Neural cell (in vitro differentiated cells): ENCODE data around the gene VPS13C.

Source experiments
- CTCF ChIP-seq: fragments of 450-650 bp; IDR thresholded peaks from 2 replicates; pipeline ENCODE4 v1.5.1; 2014; ENCODE audit warnings: antibody characterized with exemption, mild to moderate bottlenecking, moderate library complexity; ENCODE audit not compliant: poor library complexity, severe bottlenecking
- EP300 ChIP-seq: fragments of 450-650 bp; conservative IDR thresholded peaks from 2 replicates; pipeline ENCODE4 v1.6.1; 2014; ENCODE audit warnings: antibody characterized with exemption, mild to moderate bottlenecking, moderate library complexity; ENCODE audit not compliant: poor library complexity, severe bottlenecking
- EZH2 ChIP-seq: fragments of 200-600, 300-800 bp; shearing (Covaris generic), sonication (generic); IDR thresholded peaks from 2 replicates; pipeline ENCODE4 v1.6.1; 2014; ENCODE audit warnings: antibody characterized with exemption, low read length, borderline replicate concordance, mild to moderate bottlenecking; ENCODE audit not compliant: insufficient read depth, poor library complexity, severe bottlenecking
- MXI1 ChIP-seq: fragments of 450-650 bp; conservative IDR thresholded peaks from 2 replicates; pipeline ENCODE4 v1.6.1; 2014; ENCODE audit warnings: antibody characterized with exemption, mild to moderate bottlenecking; ENCODE audit not compliant: poor library complexity, severe bottlenecking
- RAD21 ChIP-seq: fragments of 450-650 bp; conservative IDR thresholded peaks from 2 replicates; pipeline ENCODE4 v1.6.1; 2014; ENCODE audit warnings: antibody characterized with exemption, mild to moderate bottlenecking, moderate library complexity
- TAF1 ChIP-seq: IDR thresholded peaks from 2 replicates; pipeline ENCODE4 v1.6.1; 2012; ENCODE audit warnings: low read depth

GRCh38 chr15:61997786-61998185, 62.5 kb downstream of the VPS13C start:
- TF ChIP-seq EZH2 (no peak), CTCF (no peak), EP300 (no peak), TAF1 (no peak), RAD21 (no peak), MXI1 (no peak)
